Central memory CD8-positive, alpha-beta T cell (primary cell): Measurements from ENCODE around the gene PPP1R1B.

Experiments used
- ATAC-seq: fragments of 150-1000 bp; cut with Tn5 transposase; replicated peaks from 2 replicates; pipeline ENCODE4 v1.10.0; 2022; ENCODE audit warnings: mild to moderate bottlenecking, moderate FRiP score, moderate number of reproducible peaks; ENCODE audit not compliant: poor library complexity, severe bottlenecking; ENCODE audit errors: extremely low read depth
- DNase-seq, 2 donors: peaks; one replicate each; pipeline ENCODE4 v3.0.0; 2021; ENCODE audit warnings: low spot score in 2 of 2
- H3K27ac Mint-ChIP-seq: one replicate; pipeline ENCODE4 v1.8.0; 2022; ENCODE audit warnings: low read depth, mild to moderate bottlenecking, moderate library complexity, mixed read lengths
- H3K27me3 Mint-ChIP-seq: one replicate; pipeline ENCODE4 v1.8.0; 2022; ENCODE audit warnings: mixed read lengths
- H3K36me3 Mint-ChIP-seq: one replicate; pipeline ENCODE4 v1.8.0; 2022; ENCODE audit warnings: mild to moderate bottlenecking, moderate library complexity, mixed read lengths; ENCODE audit not compliant: insufficient read depth
- H3K4me1 Mint-ChIP-seq: one replicate; pipeline ENCODE4 v1.8.0; 2022; ENCODE audit warnings: mixed read lengths
- H3K4me3 Mint-ChIP-seq: one replicate; pipeline ENCODE4 v1.8.0; 2022; ENCODE audit warnings: mild to moderate bottlenecking, moderate library complexity, mixed read lengths
- H3K9me3 Mint-ChIP-seq: one replicate; pipeline ENCODE4 v1.8.0; 2022; ENCODE audit warnings: mixed read lengths

The PPP1R1B gene

GRCh38 chr17:39667945-39668924 lies 41.5 kb downstream of the PPP1R1B start, which contains the start of gene PNMT:
Gene PNMT (plus strand): TSS chr17:39668453. CDS start chr17:39668476, 23 bp downstream.
- no peaks in the 10 kb centered on the region for H3K36me3 Mint-ChIP-seq
- no peaks in the 10 kb centered on the region for H3K9me3 Mint-ChIP-seq
- peak within 1 kb of the TSS; percentile 60 for H3K4me3 Mint-ChIP-seq
- DNase-seq (peak; percentile 39 to 54), ATAC-seq (peak; percentile 70)
- peak within 1 kb of the TSS; percentile 90 for H3K27ac Mint-ChIP-seq
- no peaks in the 10 kb centered on the region for H3K27me3 Mint-ChIP-seq
- peaks cover 30% of the 10 kb centered on the region for H3K4me1 Mint-ChIP-seq

DNA sequence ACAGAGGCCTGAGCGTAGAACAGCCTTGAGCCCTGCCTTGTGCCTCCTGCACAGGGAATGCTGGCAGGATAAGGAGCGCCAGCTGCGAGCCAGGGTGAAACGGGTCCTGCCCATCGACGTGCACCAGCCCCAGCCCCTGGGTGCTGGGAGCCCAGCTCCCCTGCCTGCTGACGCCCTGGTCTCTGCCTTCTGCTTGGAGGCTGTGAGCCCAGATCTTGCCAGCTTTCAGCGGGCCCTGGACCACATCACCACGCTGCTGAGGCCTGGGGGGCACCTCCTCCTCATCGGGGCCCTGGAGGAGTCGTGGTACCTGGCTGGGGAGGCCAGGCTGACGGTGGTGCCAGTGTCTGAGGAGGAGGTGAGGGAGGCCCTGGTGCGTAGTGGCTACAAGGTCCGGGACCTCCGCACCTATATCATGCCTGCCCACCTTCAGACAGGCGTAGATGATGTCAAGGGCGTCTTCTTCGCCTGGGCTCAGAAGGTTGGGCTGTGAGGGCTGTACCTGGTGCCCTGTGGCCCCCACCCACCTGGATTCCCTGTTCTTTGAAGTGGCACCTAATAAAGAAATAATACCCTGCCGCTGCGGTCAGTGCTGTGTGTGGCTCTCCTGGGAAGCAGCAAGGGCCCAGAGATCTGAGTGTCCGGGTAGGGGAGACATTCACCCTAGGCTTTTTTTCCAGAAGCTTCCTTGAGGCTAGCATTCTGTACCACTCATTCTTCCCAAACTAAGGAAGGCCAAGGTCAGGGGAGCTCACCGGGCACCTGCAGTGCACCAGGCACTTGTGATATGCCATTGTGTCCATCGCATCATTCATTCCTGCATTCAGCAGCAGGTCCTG lies 43.4 kb downstream of the PPP1R1B start:
- no peak overlapping the region for H3K27ac Mint-ChIP-seq
- H3K27me3 Mint-ChIP-seq = no peaks in the 10 kb centered on the region
- H3K4me1 Mint-ChIP-seq = peaks cover 27% of the 10 kb centered on the region
- no peaks in the 10 kb centered on the region for H3K9me3 Mint-ChIP-seq
- no peaks in the 10 kb centered on the region for H3K36me3 Mint-ChIP-seq
- DNase-seq = no peak
- no peak overlapping the region for H3K4me3 Mint-ChIP-seq
- ATAC-seq = no peak

DNA sequence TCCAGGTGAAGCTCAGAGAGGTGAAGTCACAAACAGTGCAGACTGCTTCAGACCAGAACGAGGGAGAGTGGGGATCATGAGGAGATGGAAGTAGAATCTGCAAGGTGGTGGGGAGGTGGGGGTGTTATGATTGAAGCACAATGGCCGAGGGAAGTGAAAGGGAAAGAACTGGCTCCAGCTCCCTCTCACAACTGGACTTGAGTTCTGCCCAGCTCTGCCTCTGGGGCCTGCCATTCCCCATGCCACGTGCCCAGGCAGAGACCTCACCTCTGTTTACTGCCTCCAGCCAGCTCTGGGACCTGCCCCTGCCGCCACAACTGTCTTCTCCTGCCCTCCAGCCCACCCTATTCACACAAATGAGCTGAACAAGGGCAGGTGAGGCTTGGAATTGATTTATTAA lies 44.0 kb downstream of the PPP1R1B start:
- no peak overlapping the region for H3K4me3 Mint-ChIP-seq
- ATAC-seq (no peak), DNase-seq (no peak)
- no peaks in the 10 kb centered on the region for H3K27me3 Mint-ChIP-seq
- H3K4me1 Mint-ChIP-seq = peaks cover 33% of the 10 kb centered on the region
- no peaks in the 10 kb centered on the region for H3K9me3 Mint-ChIP-seq
- no peak overlapping the region for H3K27ac Mint-ChIP-seq
- no peaks in the 10 kb centered on the region for H3K36me3 Mint-ChIP-seq

- DNase-seq = no peak
- no peak overlapping the region for H3K4me3 Mint-ChIP-seq
Measured at GRCh38 chr17:39671651-39672521, 45.1 kb downstream of the PPP1R1B start.

GRCh38 chr17:39672522-39673334 lies 46.0 kb downstream of the PPP1R1B start:
- Mint-ChIP-seq H3K4me3 (no peak overlapping the region), H3K27me3 (no peaks in the 10 kb centered on the region), H3K9me3 (no peaks in the 10 kb centered on the region), H3K4me1 (peaks cover 48% of the 10 kb centered on the region), H3K27ac (no peak overlapping the region), H3K36me3 (peaks cover 3% of the 10 kb centered on the region)
- ATAC-seq (no peak), DNase-seq (no peak)

More at GRCh38 chr17:39671651-39672521, 45.1 kb downstream of the PPP1R1B start:
- no peaks in the 10 kb centered on the region for H3K9me3 Mint-ChIP-seq
- ATAC-seq = no peak
- no peaks in the 10 kb centered on the region for H3K36me3 Mint-ChIP-seq
- no peaks in the 10 kb centered on the region for H3K27me3 Mint-ChIP-seq
- H3K4me1 Mint-ChIP-seq = peaks cover 42% of the 10 kb centered on the region
- H3K27ac Mint-ChIP-seq = no peak overlapping the region

DNA sequence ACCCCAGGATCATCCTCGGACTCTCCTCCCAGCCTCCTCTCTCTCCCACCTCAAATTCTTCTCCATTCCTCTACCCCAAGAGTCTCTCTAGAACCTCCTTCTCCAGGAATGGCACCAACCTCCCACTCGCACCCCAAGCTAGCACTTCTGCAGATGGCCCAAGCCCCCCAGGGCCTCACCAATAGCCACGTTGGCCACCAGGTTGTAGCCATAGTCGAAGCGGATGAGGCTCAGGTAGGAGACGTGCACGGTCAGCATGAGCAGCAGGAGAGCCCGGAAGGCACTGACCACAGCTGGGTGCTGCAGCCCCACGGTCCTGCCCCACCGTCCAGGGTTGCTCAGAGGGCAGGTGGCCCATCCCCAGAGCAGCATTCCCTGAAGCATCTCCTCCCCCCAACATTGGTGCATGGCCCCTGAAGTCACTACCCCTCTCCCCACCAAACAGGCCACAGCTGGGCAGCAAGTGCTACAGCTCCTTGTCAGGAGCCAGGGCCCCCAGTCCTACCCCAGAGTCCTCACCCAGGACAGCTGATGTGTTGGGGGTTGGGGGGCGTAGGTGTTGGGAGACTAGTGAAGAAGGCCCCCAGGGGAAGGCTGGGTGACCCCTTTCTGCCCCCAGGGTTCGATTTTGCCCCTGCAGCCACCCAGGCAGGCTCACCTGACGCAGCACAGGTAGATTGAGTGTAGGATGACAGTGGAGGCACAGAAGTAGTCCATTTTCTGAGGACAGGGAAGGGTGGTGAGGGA lies 46.8 kb downstream of the PPP1R1B start:
- no peak overlapping the region for H3K27ac Mint-ChIP-seq
- ATAC-seq (no peak), DNase-seq (no peak)
- no peaks in the 10 kb centered on the region for H3K27me3 Mint-ChIP-seq
- H3K36me3 Mint-ChIP-seq = peaks cover 3% of the 10 kb centered on the region
- peaks cover 48% of the 10 kb centered on the region for H3K4me1 Mint-ChIP-seq
- H3K4me3 Mint-ChIP-seq = no peak overlapping the region
- no peaks in the 10 kb centered on the region for H3K9me3 Mint-ChIP-seq

- Mint-ChIP-seq H3K9me3 (no peaks in the 10 kb centered on the region), H3K36me3 (peaks cover 3% of the 10 kb centered on the region), H3K27ac (no peak overlapping the region), H3K4me3 (no peak overlapping the region), H3K4me1 (peaks cover 50% of the 10 kb centered on the region), H3K27me3 (no peaks in the 10 kb centered on the region)
- ATAC-seq = no peak
- no peak for DNase-seq
Measured at GRCh38 chr17:39674179-39674578, 47.4 kb downstream of the PPP1R1B start.

DNA sequence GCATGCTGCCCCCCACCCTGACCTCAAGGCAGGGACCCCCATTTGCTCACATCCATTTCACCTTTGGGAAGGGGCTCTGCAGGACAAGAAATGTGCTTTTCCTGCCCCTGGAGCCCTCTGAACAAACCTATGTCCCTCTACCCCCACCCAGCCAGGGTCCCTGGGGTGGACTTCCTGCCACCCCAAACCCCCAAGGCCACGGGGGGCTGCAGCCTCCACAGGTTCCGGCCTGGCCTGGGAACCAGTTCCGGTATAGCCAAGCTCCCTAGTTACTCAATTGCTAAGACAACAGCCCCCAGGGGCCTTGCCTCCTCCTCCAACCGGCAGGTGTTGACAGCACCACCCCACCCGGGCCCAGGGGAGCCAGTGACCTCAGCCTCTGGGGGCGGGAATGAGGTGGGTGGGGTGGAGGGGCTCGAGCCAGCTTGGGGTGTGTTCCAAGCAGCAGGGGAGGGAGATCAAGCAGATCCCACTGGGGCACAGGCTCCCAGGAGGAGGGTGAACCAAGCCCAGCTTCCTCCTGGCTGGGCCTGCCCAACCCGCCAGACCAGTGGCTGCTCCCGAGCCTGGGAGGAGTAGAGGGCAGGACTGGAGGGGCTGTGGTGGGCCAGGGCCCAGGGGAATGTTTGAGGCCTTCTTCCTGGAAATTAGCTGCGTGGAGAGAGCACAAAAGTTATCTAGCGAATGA lies 48.1 kb downstream of the PPP1R1B start:
- Mint-ChIP-seq H3K4me1 (peaks cover 57% of the 10 kb centered on the region), H3K27ac (peak overlapping the region; percentile 98), H3K9me3 (no peaks in the 10 kb centered on the region), H3K4me3 (peak overlapping the region; percentile 54), H3K36me3 (peaks cover 6% of the 10 kb centered on the region), H3K27me3 (no peaks in the 10 kb centered on the region)
- ATAC-seq (no peak), DNase-seq (no peak)

DNA sequence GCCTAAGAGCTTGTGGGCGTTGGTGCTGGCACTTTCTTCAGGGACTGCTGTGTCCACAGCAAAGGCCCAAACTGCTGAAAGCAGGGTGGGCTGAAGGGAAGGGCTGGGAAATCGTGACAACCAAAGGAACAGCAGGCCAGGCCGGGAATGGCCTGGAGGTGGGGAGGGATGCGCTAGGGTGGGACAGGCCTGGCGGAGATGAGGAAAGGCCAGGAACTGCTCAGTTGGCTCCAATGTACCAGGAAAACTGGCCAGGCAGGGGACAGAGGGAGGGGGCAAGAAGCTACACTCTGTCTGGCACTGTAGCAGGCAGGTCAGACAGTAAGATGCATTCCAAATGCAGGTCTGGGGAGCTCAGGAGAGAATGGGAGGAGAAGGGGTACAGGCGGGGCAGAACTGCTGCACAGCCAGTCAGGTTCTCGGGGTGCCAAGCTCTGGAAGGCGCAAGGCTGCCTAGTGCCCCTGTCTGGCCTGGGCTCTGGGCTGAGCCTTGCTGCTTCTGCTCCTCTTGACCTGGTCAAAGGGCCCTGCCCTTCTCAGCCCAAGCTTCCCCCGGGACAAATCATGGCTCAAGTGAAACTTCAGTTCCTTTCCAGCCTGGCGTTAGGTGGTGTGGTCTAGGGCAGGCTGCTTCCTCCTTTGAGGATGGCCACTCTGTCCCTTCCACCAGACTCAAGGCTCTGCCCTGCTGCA lies 48.8 kb downstream of the PPP1R1B start:
- Mint-ChIP-seq H3K4me3 (peak overlapping the region; percentile 54), H3K27ac (peak overlapping the region; percentile 98), H3K36me3 (peaks cover 6% of the 10 kb centered on the region), H3K4me1 (peaks cover 64% of the 10 kb centered on the region), H3K9me3 (no peaks in the 10 kb centered on the region), H3K27me3 (no peaks in the 10 kb centered on the region)
- DNase-seq (no peak), ATAC-seq (no peak)

GRCh38 chr17:39676198-39676819 lies 49.6 kb downstream of the PPP1R1B start:
- peaks cover 8% of the 10 kb centered on the region for H3K36me3 Mint-ChIP-seq
- H3K4me1 Mint-ChIP-seq = peaks cover 71% of the 10 kb centered on the region
- H3K4me3 Mint-ChIP-seq = peak overlapping the region; percentile 37
- DNase-seq = peak in 1 of 2 donors; percentile 62
- H3K9me3 Mint-ChIP-seq = no peaks in the 10 kb centered on the region
- ATAC-seq = peak; percentile 88
- H3K27me3 Mint-ChIP-seq = no peaks in the 10 kb centered on the region
- H3K27ac Mint-ChIP-seq = peak overlapping the region; percentile 98
